HG03060 (cell line): Measurements from ENCODE around the gene DENND11.

Experiments
- ATAC-seq: cut with Tn5 transposase; IDR thresholded peaks from one replicate; pipeline ENCODE4 v1.9.1; 2021; ENCODE audit warnings: low read depth, moderate number of reproducible peaks; ENCODE audit not compliant: unreplicated experiment

The DENND11 gene

DNA sequence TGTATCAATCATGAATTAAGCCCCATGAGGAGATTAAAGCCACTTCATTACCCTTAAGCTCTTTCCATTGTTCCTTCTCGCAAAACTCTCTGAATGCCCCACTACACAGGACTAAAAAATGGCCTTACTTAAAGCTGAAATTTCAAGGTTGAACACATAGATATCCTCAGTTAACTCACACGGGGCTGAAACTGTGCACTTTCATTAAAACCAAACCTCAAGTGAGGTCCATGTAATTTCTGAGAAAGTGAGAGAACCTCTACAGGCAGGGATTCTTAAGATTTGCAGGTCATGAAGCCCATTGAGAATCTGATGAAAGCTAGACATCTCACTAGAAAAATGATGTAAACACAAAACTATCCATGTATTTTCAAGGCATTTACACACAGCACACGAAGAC lies 15.9 kb downstream of the DENND11 start:
- no peak for ATAC-seq

- no peak for ATAC-seq
Observed at GRCh38 chr7:141685285-141686023, 16.5 kb downstream of the DENND11 start.

GRCh38 chr7:141679014-141679413 lies 23.0 kb downstream of the DENND11 start:
- peak; percentile 50 for ATAC-seq

- ATAC-seq: no peak
Observed at GRCh38 chr7:141676618-141677017, 25.3 kb downstream of the DENND11 start.

DNA sequence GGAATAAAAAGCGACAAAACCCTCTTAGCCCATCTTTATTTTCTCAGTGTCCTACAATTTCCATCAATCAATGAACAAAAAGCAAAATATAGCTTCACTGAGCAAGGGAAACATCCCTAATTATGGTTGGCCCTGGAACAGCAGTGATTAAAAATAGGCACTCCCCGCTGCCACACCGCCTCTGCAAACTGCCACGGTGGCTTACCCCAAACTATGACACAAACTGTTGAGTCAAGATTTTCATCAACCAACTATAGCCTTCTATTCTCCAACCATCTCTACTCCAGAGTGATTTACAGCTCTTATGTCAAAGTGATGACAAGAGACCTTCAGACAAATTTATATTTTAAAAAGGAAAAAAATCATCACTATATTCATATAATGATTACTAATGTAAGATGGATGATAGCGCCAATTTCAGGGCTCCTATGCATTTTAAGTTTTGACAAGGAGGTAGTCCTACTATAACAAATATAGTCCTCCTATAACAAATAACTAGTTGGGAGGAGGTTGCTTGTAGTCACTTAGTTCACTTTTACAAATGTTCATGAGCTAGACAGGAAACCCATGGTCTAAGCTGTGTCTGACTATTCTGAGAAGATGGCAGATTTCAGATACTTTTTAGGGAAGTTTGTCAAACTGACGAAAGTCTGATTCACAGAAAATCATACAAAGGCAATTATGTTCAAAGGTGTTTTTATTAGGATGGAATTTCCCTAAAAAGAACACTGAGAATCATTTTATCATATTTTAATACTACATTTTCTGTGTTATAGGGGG lies 26.3 kb downstream of the DENND11 start:
- no peak for ATAC-seq

DNA sequence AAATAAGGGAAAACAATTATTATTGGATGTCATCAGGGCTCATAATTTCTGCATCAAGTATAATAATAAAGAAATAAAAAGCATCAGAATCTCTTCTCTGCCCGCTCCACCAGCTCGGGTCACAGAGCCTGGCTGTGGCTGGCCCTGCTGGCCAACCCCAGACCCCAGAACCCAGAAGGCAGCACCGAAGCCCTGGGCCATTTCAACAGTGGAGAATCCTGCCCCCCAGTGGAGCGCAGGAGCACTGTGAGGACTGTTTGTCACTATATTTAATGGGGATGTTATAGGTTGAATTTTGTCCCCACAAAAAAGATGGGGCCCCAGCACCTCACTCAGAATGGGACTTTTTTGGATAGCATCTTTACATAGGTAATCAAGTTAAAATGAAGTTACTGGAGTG lies 27.3 kb downstream of the DENND11 start:
- ATAC-seq: no peak

DNA sequence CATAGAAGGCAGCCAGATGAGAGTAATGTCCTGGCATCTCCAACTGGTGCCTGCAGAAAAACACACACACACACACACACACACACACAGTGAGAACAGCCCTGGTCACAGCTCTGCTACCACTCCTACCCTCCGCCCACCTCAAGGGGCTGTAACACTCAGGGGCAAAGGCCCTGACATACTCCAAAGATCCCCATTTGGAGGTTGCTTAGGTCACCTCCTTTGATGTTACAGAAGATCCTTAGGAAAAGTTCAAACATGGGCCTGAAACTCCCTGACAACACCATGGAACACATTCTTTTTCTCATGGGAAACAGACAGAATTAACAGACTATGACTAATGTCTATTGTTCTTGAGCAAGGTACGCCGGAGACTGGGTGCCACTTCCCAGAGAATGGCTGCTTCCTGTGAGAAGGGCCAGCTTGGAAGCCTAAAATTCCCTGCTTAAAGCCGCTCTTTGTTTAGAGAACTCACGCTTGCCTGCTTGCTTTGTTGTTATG lies 27.7 kb downstream of the DENND11 start:
- ATAC-seq: no peak

DNA sequence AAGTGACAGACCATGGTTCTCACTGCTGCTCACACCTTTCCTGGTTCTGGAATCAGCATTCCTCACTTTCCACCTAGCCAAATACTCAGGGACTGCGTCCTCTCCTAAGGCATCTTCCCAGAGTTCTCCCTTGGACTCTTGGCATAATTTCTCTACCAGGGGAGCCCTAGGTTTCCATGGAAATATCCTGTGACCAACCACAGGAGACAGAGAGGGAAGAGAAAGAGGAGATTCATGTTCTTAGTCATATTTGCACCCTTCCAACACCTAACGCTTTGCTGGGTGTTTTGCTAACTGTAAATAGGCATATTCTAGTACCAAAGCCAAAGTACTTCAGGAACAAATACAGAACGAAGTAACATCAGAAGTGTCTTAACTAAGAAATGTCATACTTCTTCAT lies 28.6 kb downstream of the DENND11 start:
- ATAC-seq: no peak

DNA sequence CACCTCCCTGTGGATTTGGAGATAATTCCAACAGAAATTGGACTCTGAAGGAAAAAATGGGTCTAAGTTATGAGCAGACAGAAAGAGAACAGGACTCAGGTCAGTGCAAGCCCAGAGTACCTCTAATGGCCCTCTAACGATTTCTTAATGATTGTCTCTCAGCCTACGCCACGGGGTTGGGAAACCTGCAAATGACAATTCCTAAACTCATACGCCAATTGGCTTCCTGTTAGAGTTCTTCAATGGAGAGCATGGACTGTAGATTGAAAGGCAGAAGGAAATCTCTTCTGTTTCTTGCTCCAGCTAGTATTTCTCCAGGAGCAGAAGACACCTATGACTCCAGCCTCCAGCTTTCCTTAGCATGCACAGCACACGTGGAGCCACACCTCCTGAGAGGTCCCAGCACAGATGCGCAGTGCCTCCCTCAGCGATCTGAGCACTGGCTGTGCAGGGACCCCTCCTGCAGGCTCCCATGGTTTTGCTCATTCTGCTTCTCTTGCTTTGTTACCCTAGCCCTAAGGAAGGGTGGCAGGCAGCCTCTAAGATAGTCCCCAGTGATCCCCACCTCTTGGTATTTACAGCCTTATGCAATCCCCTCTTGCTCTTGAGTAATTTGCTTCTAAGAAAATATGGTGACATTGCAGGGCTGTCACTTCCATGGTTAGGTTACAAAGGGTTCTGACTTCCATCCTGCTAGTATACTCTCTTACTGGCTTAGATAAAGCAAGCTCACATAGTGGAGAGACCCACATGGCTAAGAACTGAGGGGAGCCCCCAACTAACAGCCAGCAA lies 30.1 kb downstream of the DENND11 start:
- ATAC-seq: no peak

DNA sequence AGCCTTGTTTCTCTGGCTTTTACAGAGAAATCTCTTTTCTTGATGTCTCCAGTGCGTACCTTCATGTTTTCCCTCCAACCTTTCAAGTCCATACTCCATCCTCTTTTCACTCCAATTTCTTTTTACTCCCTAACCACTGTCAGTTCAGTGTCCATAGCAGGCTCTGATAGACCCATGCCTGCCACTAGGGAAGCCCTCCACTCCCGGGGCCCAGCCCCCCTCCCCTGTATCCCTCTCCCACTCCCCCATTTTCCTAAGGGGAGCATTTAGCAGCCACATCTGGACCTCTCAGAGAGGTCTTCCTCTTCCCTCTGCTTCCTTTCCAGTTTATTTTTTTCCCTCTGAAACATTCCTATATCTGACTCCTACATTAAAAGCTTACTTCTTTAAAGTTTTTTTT lies 33.1 kb downstream of the DENND11 start:
- ATAC-seq: no peak

GRCh38 chr7:141666071-141666470 lies 35.9 kb downstream of the DENND11 start:
- ATAC-seq: no peak

- no peak for ATAC-seq
Observed at GRCh38 chr7:141665208-141666035, 36.5 kb downstream of the DENND11 start.

GRCh38 chr7:141664450-141664849 lies 37.5 kb downstream of the DENND11 start:
- ATAC-seq: no peak

GRCh38 chr7:141663081-141663849 lies 38.7 kb downstream of the DENND11 start:
- no peak for ATAC-seq

DNA sequence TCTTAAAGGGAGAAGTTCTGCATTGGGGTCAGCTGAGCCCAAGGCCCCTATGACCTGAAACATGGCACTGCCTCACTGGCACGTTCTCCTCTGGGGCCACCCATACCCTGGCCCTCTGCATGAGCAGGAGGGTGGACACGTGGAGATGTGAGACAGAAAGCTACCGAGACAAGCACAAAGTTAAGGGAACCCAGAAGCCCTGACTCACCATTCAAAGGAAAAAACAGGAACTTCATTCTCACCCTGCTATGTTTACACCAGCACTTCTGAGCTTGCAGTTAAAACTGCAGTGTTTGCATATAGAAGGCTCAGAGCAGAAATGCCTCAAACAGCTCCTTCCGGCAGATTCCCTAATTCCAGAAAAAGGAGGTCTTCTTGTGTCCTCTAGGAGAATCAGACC lies 41.7 kb downstream of the DENND11 start:
- no peak for ATAC-seq

DNA sequence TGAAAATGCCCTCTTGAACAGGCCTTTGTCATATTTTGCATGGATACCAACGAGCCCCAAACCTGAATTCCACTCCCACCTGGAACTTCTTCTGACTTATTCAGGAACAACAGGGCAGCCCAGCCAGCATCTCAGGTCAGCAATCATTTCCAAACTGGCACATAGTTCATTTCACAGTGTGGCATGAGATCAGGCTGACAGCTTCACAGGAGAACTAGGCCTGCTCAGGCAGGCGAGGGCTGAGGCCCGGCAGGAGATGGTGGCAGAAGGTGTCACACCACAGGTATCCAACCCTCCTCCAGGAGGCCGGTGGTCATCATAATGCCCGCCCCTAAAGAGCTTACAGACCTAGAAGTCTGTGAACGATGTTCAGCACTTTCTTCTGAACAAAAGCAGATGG lies 42.5 kb downstream of the DENND11 start:
- ATAC-seq: no peak

DNA sequence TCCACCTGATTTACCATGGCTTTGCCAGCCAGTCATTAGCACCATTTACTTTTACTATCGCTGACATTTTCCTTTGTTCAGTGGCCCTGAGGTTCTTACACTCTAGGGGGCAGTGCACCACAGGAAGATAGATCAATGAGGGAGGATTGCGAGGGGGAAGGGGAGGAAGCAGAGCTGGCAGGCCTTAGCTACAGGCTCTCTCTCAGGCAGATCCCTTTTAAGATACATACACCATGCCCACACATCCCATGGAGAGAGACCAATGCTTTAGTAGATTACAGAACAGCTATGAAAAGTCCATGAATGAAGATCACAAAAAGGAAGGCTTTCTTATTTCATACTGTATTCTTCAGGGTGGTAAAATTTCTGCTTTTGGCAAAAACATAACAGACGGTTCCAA lies 47.4 kb downstream of the DENND11 start:
- ATAC-seq: peak; percentile 75

GRCh38 chr7:141652691-141653090 lies 49.3 kb downstream of the DENND11 start:
- no peak for ATAC-seq
